Measurements from ENCODE around the gene NT5M. TPM values are rescaled to one million over a fixed set of nuclear protein-coding genes. Genes with fewer than 3 reads are reported as not detected.

NT5M gene
- total RNA-seq, 3 donors from 2014 or later = 1.0 to 4.6 (median 2.9) TPM

DNA sequence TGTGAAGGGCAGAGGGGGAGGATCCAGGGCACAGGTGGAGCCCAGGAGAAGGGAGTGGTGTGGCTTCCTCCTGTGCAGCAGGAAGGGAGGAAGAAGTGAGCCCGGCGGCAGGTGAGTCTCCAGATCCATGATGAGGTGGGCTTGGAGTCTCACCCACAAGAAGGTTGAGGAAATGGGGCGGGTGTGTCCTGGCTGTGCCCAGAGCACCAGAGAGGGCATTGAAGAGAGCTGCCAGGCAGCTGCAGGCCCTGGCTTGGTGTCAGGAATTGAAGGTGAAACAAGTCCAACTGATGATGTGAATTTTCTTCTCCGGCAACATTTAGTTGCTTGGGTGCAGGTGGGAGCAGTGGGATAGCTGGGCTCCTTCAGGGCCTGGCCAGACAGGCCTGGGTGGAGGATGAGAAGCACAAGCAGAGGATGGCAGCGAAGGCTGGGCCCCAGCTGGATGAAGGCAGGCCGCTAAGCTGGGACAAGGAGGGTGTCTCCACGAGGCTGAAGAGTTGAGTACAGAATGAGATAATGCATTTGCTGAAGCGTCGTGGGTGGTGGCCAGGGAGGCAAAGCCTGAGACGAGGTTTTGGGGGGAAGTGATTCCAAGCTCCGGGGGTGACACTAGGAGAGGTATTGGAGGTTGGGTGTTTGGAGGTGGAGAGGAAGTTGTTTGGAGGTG, 18.3 kb downstream of the NT5M start:
- Histone ChIP-seq H3K27ac (no peak overlapping the region), H3K36me3 (no peaks in the 10 kb centered on the region), H3K4me3 (no peak overlapping the region), H3K4me1 (no peaks in the 10 kb centered on the region), H3K27me3 (no peaks in the 10 kb centered on the region), H3K9me3 (no peaks in the 10 kb centered on the region)
- DNase-seq (ENCODE audit: low spot score in 2 of 2) = peak in 1 of 2 donors; percentile 25
- intact Hi-C loops (cut with DNase I; ENCODE audit: low total_unique reads) = no loop called here
- TF ChIP-seq CTCF (IDR thresholded peaks at IDR 0.05) = no peak
- no peak for TF ChIP-seq POLR2AphosphoS5 (IDR thresholded peaks at IDR 0.05)
- no peak for TF ChIP-seq POLR2A (IDR thresholded peaks at IDR 0.05)

DNA sequence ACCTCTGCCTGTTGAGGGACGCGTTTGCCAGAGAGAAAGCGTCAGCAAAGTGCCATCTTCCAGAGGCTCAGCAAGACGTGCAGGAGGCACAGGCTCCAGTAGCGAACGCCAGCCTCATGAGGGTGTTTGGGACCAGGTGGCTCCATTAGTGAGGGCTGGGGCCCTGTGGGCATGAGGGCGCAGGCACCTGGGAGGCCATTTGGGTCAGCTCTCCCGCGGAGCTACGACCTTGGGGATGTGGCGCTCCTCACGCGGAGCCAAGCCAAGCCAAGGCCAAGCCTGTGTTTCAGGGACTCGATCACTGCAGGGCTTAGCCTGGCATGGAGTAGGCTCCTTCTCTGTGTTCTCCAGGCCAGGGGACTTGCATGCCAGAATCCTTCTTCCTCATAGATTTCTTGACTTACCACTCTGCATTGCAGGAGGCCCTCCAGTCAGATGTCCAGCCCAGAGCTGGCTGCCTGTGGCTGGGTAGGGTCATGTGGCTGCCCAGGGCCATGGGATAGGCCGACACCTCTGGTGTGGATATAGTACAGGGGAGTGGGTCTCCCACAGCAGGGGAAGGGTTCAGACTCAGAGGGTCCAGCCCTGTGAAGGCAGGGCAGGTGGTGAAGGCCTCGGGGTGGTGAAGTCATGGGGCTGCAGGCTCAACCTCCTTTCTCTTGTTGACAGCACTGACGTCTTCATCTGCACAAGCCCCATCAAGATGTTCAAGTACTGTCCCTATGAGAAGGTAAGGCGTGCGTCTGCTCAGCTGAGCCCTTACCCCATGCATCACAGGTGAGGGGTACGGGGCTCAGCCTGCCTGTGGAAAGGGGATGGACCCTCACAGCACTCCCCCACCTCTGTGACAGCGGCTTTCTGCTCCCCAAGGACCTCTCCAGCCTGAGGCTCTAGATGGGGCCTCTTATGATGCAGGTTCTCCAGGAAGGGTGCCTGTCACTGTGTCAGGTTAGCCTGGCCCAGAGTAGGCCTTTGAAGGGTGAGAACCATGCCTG, 19.6 kb downstream of the NT5M start:
- intact Hi-C loops (cut with DNase I; ENCODE audit: low total_unique reads) = no loop called here
- no peak for TF ChIP-seq POLR2AphosphoS5 (IDR thresholded peaks at IDR 0.05)
- no peak for TF ChIP-seq POLR2A (IDR thresholded peaks at IDR 0.05)
- no peak for TF ChIP-seq CTCF (IDR thresholded peaks at IDR 0.05)
- Histone ChIP-seq H3K9me3 (no peaks in the 10 kb centered on the region), H3K4me3 (no peak overlapping the region), H3K27ac (no peak overlapping the region), H3K27me3 (no peaks in the 10 kb centered on the region), H3K36me3 (no peaks in the 10 kb centered on the region), H3K4me1 (no peaks in the 10 kb centered on the region)
- peak in 1 of 2 donors; percentile 47 for DNase-seq (ENCODE audit: low spot score in 2 of 2)

- H3K4me3 ChIP-seq = no peak overlapping the region
- no peaks in the 10 kb centered on the region for H3K9me3 ChIP-seq
- no peak for DNase-seq (ENCODE audit: low spot score in 2 of 2)
- TF ChIP-seq POLR2AphosphoS5 (IDR thresholded peaks at IDR 0.05) (no peak), POLR2A (IDR thresholded peaks at IDR 0.05) (no peak), CTCF (IDR thresholded peaks at IDR 0.05) (no peak)
- intact Hi-C loops (cut with DNase I; ENCODE audit: low total_unique reads) = no loop called here
- no peaks in the 10 kb centered on the region for H3K4me1 ChIP-seq
- no peaks in the 10 kb centered on the region for H3K27me3 ChIP-seq
- no peak overlapping the region for H3K27ac ChIP-seq
- no peaks in the 10 kb centered on the region for H3K36me3 ChIP-seq
Observed at GRCh38 chr17:17324616-17325015, 21.4 kb downstream of the NT5M start.

DNA sequence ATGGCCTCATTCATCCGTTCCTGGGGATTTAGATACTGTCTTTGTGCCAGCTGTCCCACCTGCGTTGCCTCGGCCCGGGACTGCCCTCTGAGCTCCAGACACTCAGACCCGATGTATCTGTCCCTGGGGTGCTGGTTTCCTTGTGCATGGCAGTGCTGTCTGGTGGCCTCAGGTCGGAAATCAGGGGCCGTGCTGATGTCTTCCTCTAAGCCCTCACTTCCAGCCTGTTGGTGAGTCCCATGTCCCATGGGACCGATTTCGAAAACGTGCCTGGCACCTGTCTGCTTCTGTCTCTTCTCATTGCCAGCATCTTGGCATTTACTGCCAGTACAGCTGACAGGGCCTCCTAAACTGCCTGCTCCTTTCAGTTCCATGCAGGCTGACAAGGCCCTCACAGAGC, 22.1 kb downstream of the NT5M start:
- no peak overlapping the region for H3K27ac ChIP-seq
- H3K4me1 ChIP-seq = no peaks in the 10 kb centered on the region
- DNase-seq (ENCODE audit: low spot score in 2 of 2) = peak in 1 of 2 donors; percentile 42
- intact Hi-C loops (cut with DNase I; ENCODE audit: low total_unique reads) = no loop called here
- H3K9me3 ChIP-seq = no peaks in the 10 kb centered on the region
- no peak overlapping the region for H3K4me3 ChIP-seq
- H3K27me3 ChIP-seq = no peaks in the 10 kb centered on the region
- H3K36me3 ChIP-seq = no peaks in the 10 kb centered on the region
- no peak for TF ChIP-seq POLR2A (IDR thresholded peaks at IDR 0.05)
- TF ChIP-seq CTCF (IDR thresholded peaks at IDR 0.05) = no peak
- no peak for TF ChIP-seq POLR2AphosphoS5 (IDR thresholded peaks at IDR 0.05)

DNA sequence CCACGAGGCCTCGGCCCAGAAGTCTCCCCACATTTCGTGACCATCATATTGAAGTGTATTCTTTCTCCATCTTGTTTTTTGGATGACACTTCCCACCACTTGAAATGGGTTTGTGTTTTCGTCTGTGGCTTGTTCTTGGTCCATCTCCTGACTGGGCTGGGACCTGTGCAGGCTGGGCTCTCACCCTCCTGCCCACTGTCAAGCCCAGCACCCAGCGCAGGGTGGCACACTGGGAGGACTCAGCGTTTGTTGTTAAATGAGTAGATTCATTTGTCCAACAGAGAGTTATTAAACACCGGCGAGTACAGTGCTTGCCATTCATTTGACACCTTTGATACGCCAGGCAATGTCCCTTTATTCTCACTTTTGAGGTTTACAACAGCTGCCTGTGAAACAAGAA, 22.6 kb downstream of the NT5M start:
- Histone ChIP-seq H3K9me3 (no peaks in the 10 kb centered on the region), H3K4me1 (no peaks in the 10 kb centered on the region), H3K4me3 (no peak overlapping the region), H3K27me3 (no peaks in the 10 kb centered on the region), H3K27ac (no peak overlapping the region), H3K36me3 (no peaks in the 10 kb centered on the region)
- DNase-seq (ENCODE audit: low spot score in 2 of 2) = peak in 1 of 2 donors; percentile 25
- intact Hi-C loops (cut with DNase I; ENCODE audit: low total_unique reads) = no loop called here
- TF ChIP-seq POLR2A (IDR thresholded peaks at IDR 0.05) = no peak
- TF ChIP-seq CTCF (IDR thresholded peaks at IDR 0.05) = no peak
- TF ChIP-seq POLR2AphosphoS5 (IDR thresholded peaks at IDR 0.05) = no peak

All from breast epithelium (tissue), 4 donors.